HepG2 (cell line): ENCODE measurements around the gene HIPK3. TPM values are rescaled to one million over a fixed set of nuclear protein-coding genes. Genes with fewer than 3 reads are reported as not detected.

Source experiments
- ATF7-NPFF ChIP-seq: sonication (generic); formaldehyde crosslinking; IDR thresholded peaks from 2 replicates; pipeline ENCODE4 v1.8.1; 2023; ENCODE audit warnings: mild to moderate bottlenecking, low read depth, missing genetic modification reagents, moderate library complexity
- CBX5 ChIP-seq: sonication (generic); formaldehyde crosslinking; IDR thresholded peaks from 2 replicates; pipeline ENCODE4 v1.4.0; 2020; ENCODE audit warnings: missing genetic modification reagents, borderline replicate concordance
- DNMT3B ChIP-seq: conservative IDR thresholded peaks from 2 replicates; pipeline ENCODE4 v1.6.1; 2016; ENCODE audit warnings: missing biosample characterization, control low read depth
- EZH2 ChIP-seq: conservative IDR thresholded peaks from 2 replicates; pipeline ENCODE4 v1.6.1; 2012; ENCODE audit warnings: mild to moderate bottlenecking, low read depth, low read length, moderate library complexity
- NFKB2 ChIP-seq: sonication (generic); formaldehyde crosslinking; IDR thresholded peaks from 2 replicates; pipeline ENCODE4 v1.4.0; 2020; ENCODE audit warnings: missing genetic modification reagents, borderline replicate concordance
- TCF7L2 ChIP-seq: IDR thresholded peaks from 2 replicates; pipeline ENCODE4 v1.6.1; 2011; ENCODE audit warnings: mild to moderate bottlenecking, low read depth, low read length, moderate library complexity
- TP53 ChIP-seq: sonication (generic); formaldehyde crosslinking; conservative IDR thresholded peaks from 2 replicates; pipeline ENCODE4 v1.4.0; 2020; ENCODE audit warnings: missing genetic modification reagents
- ZFP36 ChIP-seq: fragments of 150-350 bp; IDR thresholded peaks from 2 replicates; pipeline ENCODE4 v1.6.1; 2018; ENCODE audit warnings: borderline replicate concordance, low read length, low read depth; ENCODE audit not compliant: partially characterized antibody
- ZFY ChIP-seq: sonication (generic); formaldehyde crosslinking; IDR thresholded peaks from 2 replicates; pipeline ENCODE4 v1.4.0; 2020; ENCODE audit warnings: missing genetic modification reagents
- ZNF230 ChIP-seq: sonication (generic); formaldehyde crosslinking; IDR thresholded peaks from 2 replicates; pipeline ENCODE4 v1.4.0; 2020; ENCODE audit warnings: mild to moderate bottlenecking, missing genetic modification reagents
- ZNF503 ChIP-seq: sonication (generic); formaldehyde crosslinking; IDR thresholded peaks from 2 replicates; pipeline ENCODE4 v1.4.0; 2020; ENCODE audit warnings: missing genetic modification reagents
- ZNF547 ChIP-seq: sonication (generic); formaldehyde crosslinking; IDR thresholded peaks from 2 replicates; pipeline ENCODE4 v1.5.1; 2020; ENCODE audit warnings: mild to moderate bottlenecking, missing genetic modification reagents
- ZNF550 ChIP-seq: sonication (generic); formaldehyde crosslinking; IDR thresholded peaks from 2 replicates; pipeline ENCODE4 v1.4.0; 2020; ENCODE audit warnings: mild to moderate bottlenecking, missing genetic modification reagents, borderline replicate concordance
- ZNF605 ChIP-seq: sonication (generic); formaldehyde crosslinking; IDR thresholded peaks from 2 replicates; pipeline ENCODE4 v1.8.0; 2022; ENCODE audit warnings: mild to moderate bottlenecking, missing genetic modification reagents
- ZNF672 ChIP-seq: sonication (generic); formaldehyde crosslinking; IDR thresholded peaks from 2 replicates; pipeline ENCODE4 v1.8.1; 2022; ENCODE audit warnings: missing genetic modification reagents
- ZSCAN20 ChIP-seq: sonication (generic); formaldehyde crosslinking; IDR thresholded peaks from 2 replicates; pipeline ENCODE4 v1.4.0; 2020; ENCODE audit warnings: missing genetic modification reagents, mild to moderate bottlenecking, borderline replicate concordance
- polyA plus RNA-seq, 8 experiments: library from polyadenylated mRNA; depleted of rRNA in 3 of 8; stranded (reverse) in 7 of 8; unstranded in 1 of 8; fragments of >200 nt; fragmentation: Illumina TruSeq in 4 of 8; extraction: Trizol in 4 of 8; gene quantifications; 2 replicates each; pipeline versions ENCODE4 v1.2.1 to v1.2.3, GENCODE V29; 2011 to 2016; ENCODE audit warnings: low read depth in 4 of 8, missing spikeins in 1 of 8, mixed read lengths in 1 of 8; ENCODE audit not compliant: insufficient read depth in 1 of 8
- total RNA-seq, 5 experiments: library from RNA; depleted of rRNA; stranded (reverse); fragments of >200 nt; fragmentation: Illumina TruSeq; extraction: Trizol; gene quantifications; 2 replicates each; pipeline ENCODE4 v1.2.3, GENCODE V29; 2016; ENCODE audit warnings: low read depth in 1 of 5
- TF ChIP-seq, protein P1 (sequence below): fragments of 450-650 bp; IDR thresholded peaks from 2 replicates; pipeline ENCODE4 v1.6.1; 2017
- TF ChIP-seq, protein P2 (sequence below): sonication (generic); formaldehyde crosslinking; IDR thresholded peaks from 2 replicates; pipeline ENCODE4 v1.5.0; 2020; ENCODE audit warnings: mild to moderate bottlenecking, low read depth, missing genetic modification reagents, borderline replicate concordance
- TF ChIP-seq, protein P3 (sequence below), 2 experiments: sonication (generic) in 1 of 2; formaldehyde crosslinking in 1 of 2; IDR thresholded peaks; 2 replicates each; pipeline versions ENCODE4 v1.4.0 to v1.6.1; 2016 to 2020; ENCODE audit warnings: borderline replicate concordance in 1 of 2, low read depth in 1 of 2, mild to moderate bottlenecking in 1 of 2, missing genetic modification reagents in 1 of 2
- TF ChIP-seq, protein P4 (sequence below): sonication (generic); formaldehyde crosslinking; conservative IDR thresholded peaks from 2 replicates; pipeline ENCODE4 v1.8.0; 2022; ENCODE audit warnings: low read depth, missing genetic modification reagents

Gene HIPK3
- total and polyA plus RNA-seq, 2 of the 13 experiments (the other 11 are each of a cell fraction or from before 2014, with no cell fraction given): 20.5 to 44.3 TPM

GRCh38 chr11:33257897-33258630, 883 bp downstream of the HIPK3 start (continued):
- TF ChIP-seq ZFP36 (no peak), ZFY (CRISPR knock-in tag) (peak; percentile 92), ZSCAN20 (no peak; the same call in 1 of the 2 replicates), ZNF230 (CRISPR knock-in tag) (no peak), EZH2 (no peak), TP53 (CRISPR knock-in tag) (no peak), ATF7-NPFF (CRISPR knock-in tag) (no peak), ZNF605 (no peak), NFKB2 (CRISPR knock-in tag) (peak; percentile 20; the same call in 1 of the 2 replicates), TCF7L2 (no peak), ZNF547 (CRISPR knock-in tag) (peak; percentile 31; the same call in 1 of the 2 replicates), CBX5 (CRISPR knock-in tag) (0 out of 2 replicates have a peak, but pooled peaks have one; percentile 38), ZNF503 (no peak), DNMT3B (CRISPR knock-in tag) (peak; percentile 74; the same call in 1 of the 2 replicates), ZNF672 (CRISPR knock-in tag) (no peak), ZNF550 (CRISPR knock-in tag) (no peak)
- TF ChIP-seq, protein P1, sequence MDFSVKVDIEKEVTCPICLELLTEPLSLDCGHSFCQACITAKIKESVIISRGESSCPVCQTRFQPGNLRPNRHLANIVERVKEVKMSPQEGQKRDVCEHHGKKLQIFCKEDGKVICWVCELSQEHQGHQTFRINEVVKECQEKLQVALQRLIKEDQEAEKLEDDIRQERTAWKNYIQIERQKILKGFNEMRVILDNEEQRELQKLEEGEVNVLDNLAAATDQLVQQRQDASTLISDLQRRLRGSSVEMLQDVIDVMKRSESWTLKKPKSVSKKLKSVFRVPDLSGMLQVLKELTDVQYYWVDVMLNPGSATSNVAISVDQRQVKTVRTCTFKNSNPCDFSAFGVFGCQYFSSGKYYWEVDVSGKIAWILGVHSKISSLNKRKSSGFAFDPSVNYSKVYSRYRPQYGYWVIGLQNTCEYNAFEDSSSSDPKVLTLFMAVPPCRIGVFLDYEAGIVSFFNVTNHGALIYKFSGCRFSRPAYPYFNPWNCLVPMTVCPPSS: no peak
- TF ChIP-seq, protein P2, sequence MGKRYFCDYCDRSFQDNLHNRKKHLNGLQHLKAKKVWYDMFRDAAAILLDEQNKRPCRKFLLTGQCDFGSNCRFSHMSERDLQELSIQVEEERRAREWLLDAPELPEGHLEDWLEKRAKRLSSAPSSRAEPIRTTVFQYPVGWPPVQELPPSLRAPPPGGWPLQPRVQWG (CRISPR knock-in tag): no peak
- TF ChIP-seq, protein P3, sequence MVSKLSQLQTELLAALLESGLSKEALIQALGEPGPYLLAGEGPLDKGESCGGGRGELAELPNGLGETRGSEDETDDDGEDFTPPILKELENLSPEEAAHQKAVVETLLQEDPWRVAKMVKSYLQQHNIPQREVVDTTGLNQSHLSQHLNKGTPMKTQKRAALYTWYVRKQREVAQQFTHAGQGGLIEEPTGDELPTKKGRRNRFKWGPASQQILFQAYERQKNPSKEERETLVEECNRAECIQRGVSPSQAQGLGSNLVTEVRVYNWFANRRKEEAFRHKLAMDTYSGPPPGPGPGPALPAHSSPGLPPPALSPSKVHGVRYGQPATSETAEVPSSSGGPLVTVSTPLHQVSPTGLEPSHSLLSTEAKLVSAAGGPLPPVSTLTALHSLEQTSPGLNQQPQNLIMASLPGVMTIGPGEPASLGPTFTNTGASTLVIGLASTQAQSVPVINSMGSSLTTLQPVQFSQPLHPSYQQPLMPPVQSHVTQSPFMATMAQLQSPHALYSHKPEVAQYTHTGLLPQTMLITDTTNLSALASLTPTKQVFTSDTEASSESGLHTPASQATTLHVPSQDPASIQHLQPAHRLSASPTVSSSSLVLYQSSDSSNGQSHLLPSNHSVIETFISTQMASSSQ (IDR thresholded peaks at IDR 0.05; ENCODE audit: low read depth): no peak
- TF ChIP-seq, protein P3 (CRISPR knock-in tag; IDR thresholded peaks at IDR 0.05; ENCODE audit: borderline replicate concordance): no peak; the same call in 1 of the 2 replicates
- TF ChIP-seq, protein P4, sequence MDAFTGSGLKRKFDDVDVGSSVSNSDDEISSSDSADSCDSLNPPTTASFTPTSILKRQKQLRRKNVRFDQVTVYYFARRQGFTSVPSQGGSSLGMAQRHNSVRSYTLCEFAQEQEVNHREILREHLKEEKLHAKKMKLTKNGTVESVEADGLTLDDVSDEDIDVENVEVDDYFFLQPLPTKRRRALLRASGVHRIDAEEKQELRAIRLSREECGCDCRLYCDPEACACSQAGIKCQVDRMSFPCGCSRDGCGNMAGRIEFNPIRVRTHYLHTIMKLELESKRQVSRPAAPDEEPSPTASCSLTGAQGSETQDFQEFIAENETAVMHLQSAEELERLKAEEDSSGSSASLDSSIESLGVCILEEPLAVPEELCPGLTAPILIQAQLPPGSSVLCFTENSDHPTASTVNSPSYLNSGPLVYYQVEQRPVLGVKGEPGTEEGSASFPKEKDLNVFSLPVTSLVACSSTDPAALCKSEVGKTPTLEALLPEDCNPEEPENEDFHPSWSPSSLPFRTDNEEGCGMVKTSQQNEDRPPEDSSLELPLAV (CRISPR knock-in tag): no peak
